Common myeloid progenitor, CD34-positive (primary cell): Measurements from ENCODE around the gene MYLK4.

Experiments
- CTCF ChIA-PET: fragments of 350-600 bp; sonication (Branson Sonifier 250); formaldehyde crosslinking; loops from one replicate; lab custom pipeline; 2021; ENCODE audit warnings: antibody characterized with exemption; lab: Charles Lee
- POLR2A ChIA-PET: fragments of 350-600 bp; sonication (Branson Sonifier 250); formaldehyde crosslinking; loops from one replicate; lab custom pipeline; 2021; ENCODE audit warnings: antibody characterized with exemption; lab: Charles Lee
- DNase-seq, 3 donors: peaks; one replicate each; pipeline versions ENCODE4 v3.0.0 to v3.0.0-alpha.2; 2013
- H3K27ac ChIP-seq, 2 experiments: 1 replicate in 1 of 2; 2 replicates in 1 of 2; pipeline ENCODE4 v1.7.0; 2013; ENCODE audit warnings: inconsistent platforms in 2 of 2, low read length in 2 of 2, mild to moderate bottlenecking in 2 of 2, low read depth in 1 of 2, moderate library complexity in 1 of 2; ENCODE audit not compliant: severe bottlenecking in 2 of 2, insufficient read depth in 1 of 2, poor library complexity in 1 of 2
- H3K27me3 ChIP-seq, 5 experiments: replicated peaks in 2 of 5; 1 replicate in 3 of 5; 2 replicates in 2 of 5; pipeline versions ENCODE4 v1.6.1 to v1.7.0; 2013; ENCODE audit warnings: low read length in 4 of 5, mild to moderate bottlenecking in 2 of 5, moderate library complexity in 2 of 5, inconsistent platforms in 1 of 5; ENCODE audit not compliant: insufficient read depth in 5 of 5, control insufficient read depth in 4 of 5
- H3K36me3 ChIP-seq, 4 experiments: 1 replicate in 2 of 4; 2 replicates in 2 of 4; pipeline versions ENCODE4 v1.6.1 to v1.7.0; 2013; ENCODE audit warnings: low read length in 3 of 4, control low read depth in 1 of 4, mild to moderate bottlenecking in 1 of 4; ENCODE audit not compliant: control insufficient read depth in 4 of 4, insufficient read depth in 4 of 4
- H3K4me1 ChIP-seq, 4 experiments: 1 replicate in 3 of 4; 2 replicates in 1 of 4; pipeline versions ENCODE4 v1.6.1 to v1.7.1; 2013; ENCODE audit warnings: low read length in 3 of 4, mild to moderate bottlenecking in 3 of 4, control low read depth in 1 of 4, inconsistent platforms in 1 of 4, moderate library complexity in 1 of 4; ENCODE audit not compliant: control insufficient read depth in 4 of 4, insufficient read depth in 4 of 4; ENCODE audit errors: control extremely low read depth in 1 of 4
- H3K4me3 ChIP-seq, 7 experiments: 1 replicate in 4 of 7; 2 replicates in 3 of 7; pipeline versions ENCODE4 v1.5.1 to v1.7.0; 2013; ENCODE audit warnings: mild to moderate bottlenecking in 7 of 7, low read length in 6 of 7, moderate library complexity in 6 of 7, inconsistent platforms in 2 of 7, low read depth in 2 of 7, control low read depth in 1 of 7; ENCODE audit not compliant: insufficient read depth in 4 of 7, control insufficient read depth in 1 of 7; ENCODE audit errors: extremely low read depth in 1 of 7
- H3K9me3 ChIP-seq, 5 experiments: 1 replicate in 4 of 5; 2 replicates in 1 of 5; pipeline versions ENCODE4 v1.6.1 to v1.7.1; 2013; ENCODE audit warnings: low read length in 4 of 5, mild to moderate bottlenecking in 2 of 5, inconsistent platforms in 1 of 5, low read depth in 1 of 5, moderate library complexity in 1 of 5; ENCODE audit not compliant: control insufficient read depth in 4 of 5, insufficient read depth in 2 of 5; ENCODE audit errors: control extremely low read depth in 1 of 5
- WGBS: methylation state at CpG from one replicate; pipeline ENCODE4 v1.1.5; 2013; ENCODE audit not compliant: insufficient coverage; 5-methylcytosine and 5-hydroxymethylcytosine counted together

Gene MYLK4

GRCh38 chr6:2718334-2719092, 32.2 kb downstream of the MYLK4 start:
- H3K4me1 ChIP-seq: peaks cover 7 to 38% (median 16%) of the 10 kb centered on the region in 4 experiments

GRCh38 chr6:2716936-2717700, 33.6 kb downstream of the MYLK4 start:
- Histone ChIP-seq H3K27me3 (no peaks in the 10 kb centered on the region), H3K9me3 (peaks cover 0 to 5% (median 3%) of the 10 kb centered on the region in 5 experiments), H3K27ac (peak overlapping the region in 1 of 2 experiments; percentile 52), H3K36me3 (peaks cover 0 to 2% (median 0%) of the 10 kb centered on the region in 4 experiments), H3K4me3 (no peak overlapping the region), H3K4me1 (peaks cover 7 to 38% (median 16%) of the 10 kb centered on the region in 4 experiments)
- ChIA-PET CTCF (interaction anchor here (1.3 to 4.3 kb wide), 6 partner anchors 8 to 44 kb away, joined by 3 to 26 read pairs (median 6); no protein-coding TSS in a partner anchor), POLR2A (interaction anchor here (0.5 to 1.3 kb wide), 3 partner anchors 16 to 743 kb away, joined by 3 read pairs; no protein-coding TSS in a partner anchor)
- WGBS: 83% methylated on average over 6 of the region's 9 CpGs
- DNase-seq: no peak

More at GRCh38 chr6:2718334-2719092, 32.2 kb downstream of the MYLK4 start:
- 0% methylated on average over 3 of the region's 6 CpGs for WGBS
- no peaks in the 10 kb centered on the region for H3K27me3 ChIP-seq
- peaks cover 0 to 2% (median 0%) of the 10 kb centered on the region in 4 experiments for H3K36me3 ChIP-seq
- DNase-seq: peak; percentile 78 to 94 (median 86)
- peaks cover 0 to 5% (median 3%) of the 10 kb centered on the region in 5 experiments for H3K9me3 ChIP-seq
- H3K4me3 ChIP-seq: peak overlapping the region in 4 of 7 experiments; percentile 11 to 56 (median 48)
- H3K27ac ChIP-seq: peak overlapping the region; percentile 75 to 86
- CTCF ChIA-PET: interaction anchor here (0.9 to 4.3 kb wide), 8 partner anchors 8 to 32 kb away, joined by 3 to 26 read pairs (median 3); partner anchors contain the start of gene MYLK4
- POLR2A ChIA-PET: interaction anchor here (0.7 to 0.9 kb wide), 3 partner anchors 20 to 563 kb away, joined by 3 read pairs; no protein-coding TSS in a partner anchor

GRCh38 chr6:2715737-2716136, 35.0 kb downstream of the MYLK4 start:
- Histone ChIP-seq H3K36me3 (peaks cover 0 to 2% (median 0%) of the 10 kb centered on the region in 4 experiments), H3K27me3 (no peaks in the 10 kb centered on the region), H3K4me3 (no peak overlapping the region), H3K4me1 (peaks cover 7 to 45% (median 15%) of the 10 kb centered on the region in 4 experiments), H3K27ac (no peak overlapping the region), H3K9me3 (peaks cover 0 to 14% (median 7%) of the 10 kb centered on the region in 5 experiments)
- no peak for DNase-seq
- ChIA-PET POLR2A (no interaction called here), CTCF (interaction anchor here (1.0 to 4.3 kb wide), 4 partner anchors 9 to 35 kb away, joined by 3 to 26 read pairs (median 4); partner anchors contain the start of gene MYLK4)
- 92% methylated on average over 4 of the region's 5 CpGs for WGBS

- 95% methylated on average over 3 of the region's 7 CpGs for WGBS
Measured at GRCh38 chr6:2714111-2714895, 36.4 kb downstream of the MYLK4 start.

GRCh38 chr6:2713473-2714110, 37.1 kb downstream of the MYLK4 start:
- Histone ChIP-seq H3K27me3 (no peaks in the 10 kb centered on the region), H3K27ac (no peak overlapping the region), H3K9me3 (peaks cover 0 to 22% (median 16%) of the 10 kb centered on the region in 5 experiments), H3K4me1 (peaks cover 0 to 37% (median 6%) of the 10 kb centered on the region in 4 experiments), H3K36me3 (peaks cover 0 to 2% (median 0%) of the 10 kb centered on the region in 4 experiments), H3K4me3 (no peak overlapping the region)
- CTCF ChIA-PET: no interaction called here
- no peak for DNase-seq
- POLR2A ChIA-PET: no interaction called here
- WGBS: 98% methylated on average over 6 of the region's 8 CpGs

More at GRCh38 chr6:2714111-2714895, 36.4 kb downstream of the MYLK4 start:
- H3K27me3 ChIP-seq: no peaks in the 10 kb centered on the region
- H3K4me1 ChIP-seq: peaks cover 5 to 43% (median 13%) of the 10 kb centered on the region in 4 experiments
- H3K27ac ChIP-seq: no peak overlapping the region
- H3K9me3 ChIP-seq: peaks cover 0 to 20% (median 14%) of the 10 kb centered on the region in 5 experiments
- POLR2A ChIA-PET: no interaction called here
- no peak overlapping the region for H3K4me3 ChIP-seq
- no peak for DNase-seq
- CTCF ChIA-PET: interaction anchor here (0.9 kb wide), 1 partner anchor 11 kb away, joined by 3 read pairs; no protein-coding TSS in a partner anchor
- H3K36me3 ChIP-seq: peaks cover 0 to 2% (median 0%) of the 10 kb centered on the region in 4 experiments

GRCh38 chr6:2712102-2712501, 38.6 kb downstream of the MYLK4 start:
- Histone ChIP-seq H3K27ac (no peak overlapping the region), H3K4me3 (no peak overlapping the region), H3K4me1 (peaks cover 0 to 24% (median 0%) of the 10 kb centered on the region in 4 experiments), H3K9me3 (peaks cover 0 to 22% (median 16%) of the 10 kb centered on the region in 5 experiments), H3K27me3 (no peaks in the 10 kb centered on the region), H3K36me3 (peaks cover 0 to 2% (median 0%) of the 10 kb centered on the region in 4 experiments)
- CTCF ChIA-PET: interaction anchor here (0.7 to 2.7 kb wide), 8 partner anchors 11 to 77 kb away, joined by 3 to 7 read pairs (median 4); partner anchors contain the start of gene MYLK4
- no peak for DNase-seq
- POLR2A ChIA-PET: no interaction called here
- 96% methylated on average over 4 of the region's 5 CpGs for WGBS
